ENCODE results near the gene AOC1. TPM values are rescaled to one million over a fixed set of nuclear protein-coding genes. Genes with fewer than 3 reads are reported as not detected.
"Not testable (repeated sequence)": the region's sequence is repeated elsewhere in the genome, so short reads cannot be mapped to it uniquely, and the experiment has no call there.

Gene AOC1
- total RNA-seq, 1 experiment from 2014 or later = 0.21 TPM

GRCh38 chr7:150903606-150904005, 51.3 kb downstream of the AOC1 start:
- in situ Hi-C loops (cut with HindIII; ENCODE audit: low pct_unique_long_range_greater_than_20kb, low sequenced_read_pairs) = no loop called here
- no peak for DNase-seq (ENCODE audit: low read depth, low spot score)

DNA sequence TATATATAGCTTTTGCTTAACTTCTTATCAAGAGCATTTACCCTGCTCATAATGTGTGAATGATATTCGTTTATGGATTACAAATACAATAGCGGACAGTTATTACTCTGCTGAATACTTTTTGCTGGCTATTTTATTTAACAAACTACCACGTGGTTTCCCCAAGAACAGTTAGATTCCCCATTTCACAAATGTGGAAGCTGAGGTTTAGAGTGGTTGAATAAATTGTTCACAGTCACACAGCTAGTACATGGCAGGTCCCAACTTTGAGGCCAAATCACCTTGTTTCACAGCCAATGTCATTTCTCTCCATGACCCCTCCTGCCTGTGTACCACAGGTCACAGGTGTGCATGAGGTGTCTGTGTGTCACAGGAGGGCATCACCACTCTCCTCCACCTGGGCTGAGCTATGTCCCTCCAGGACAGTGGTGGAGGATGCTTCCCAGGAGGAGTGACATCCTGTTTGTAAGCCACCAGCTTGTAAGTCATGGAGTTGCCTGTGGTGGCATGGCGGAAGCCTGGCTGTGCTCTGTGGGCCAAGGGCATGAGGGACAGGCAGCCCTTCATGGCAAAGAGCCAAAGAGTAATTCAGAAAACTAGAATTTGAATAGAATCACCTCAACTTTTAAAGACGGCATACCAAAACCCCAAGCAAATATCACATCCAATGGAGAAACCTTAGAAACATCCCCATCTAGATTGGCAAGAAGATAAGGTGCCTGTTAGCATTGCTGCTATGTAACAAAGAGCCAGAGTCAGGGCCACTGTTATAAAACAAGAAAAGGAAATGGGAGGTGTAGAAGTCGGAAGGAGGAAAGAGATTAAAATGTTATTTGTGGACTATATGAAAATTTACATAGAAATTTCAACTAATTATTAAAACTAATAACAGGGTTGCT, 51.9 kb downstream of the AOC1 start:
- in situ Hi-C loops (cut with HindIII; ENCODE audit: low pct_unique_long_range_greater_than_20kb, low sequenced_read_pairs) = no loop called here
- no peak for DNase-seq (ENCODE audit: low read depth, low spot score)

DNA sequence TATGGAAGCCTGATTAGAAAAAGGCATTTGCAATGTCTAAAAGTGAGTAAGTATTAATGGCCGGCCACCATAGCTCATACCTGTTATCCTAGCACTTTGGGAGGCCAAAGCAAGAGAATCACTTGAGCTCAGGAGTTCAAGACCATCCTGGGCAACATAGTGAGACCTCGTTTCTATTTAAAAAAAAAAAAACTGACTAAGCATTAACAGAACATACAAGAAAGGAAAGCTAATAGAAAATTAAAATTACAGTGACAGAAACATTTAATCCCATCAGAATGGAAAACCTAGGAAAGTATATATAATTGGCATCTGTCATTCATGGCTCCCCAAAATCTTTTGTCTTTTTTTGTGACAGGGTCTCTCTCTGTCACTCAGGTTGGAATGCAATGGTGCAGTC, 55.9 kb downstream of the AOC1 start:
- in situ Hi-C loops (cut with HindIII; ENCODE audit: low pct_unique_long_range_greater_than_20kb, low sequenced_read_pairs) = no loop called here
- no peak for DNase-seq (ENCODE audit: low read depth, low spot score)

- DNase-seq (ENCODE audit: low read depth, low spot score) = no peak
- in situ Hi-C loops (cut with HindIII; ENCODE audit: low pct_unique_long_range_greater_than_20kb, low sequenced_read_pairs) = no loop called here
Measured at GRCh38 chr7:150909200-150909995, 57.1 kb downstream of the AOC1 start.

DNA sequence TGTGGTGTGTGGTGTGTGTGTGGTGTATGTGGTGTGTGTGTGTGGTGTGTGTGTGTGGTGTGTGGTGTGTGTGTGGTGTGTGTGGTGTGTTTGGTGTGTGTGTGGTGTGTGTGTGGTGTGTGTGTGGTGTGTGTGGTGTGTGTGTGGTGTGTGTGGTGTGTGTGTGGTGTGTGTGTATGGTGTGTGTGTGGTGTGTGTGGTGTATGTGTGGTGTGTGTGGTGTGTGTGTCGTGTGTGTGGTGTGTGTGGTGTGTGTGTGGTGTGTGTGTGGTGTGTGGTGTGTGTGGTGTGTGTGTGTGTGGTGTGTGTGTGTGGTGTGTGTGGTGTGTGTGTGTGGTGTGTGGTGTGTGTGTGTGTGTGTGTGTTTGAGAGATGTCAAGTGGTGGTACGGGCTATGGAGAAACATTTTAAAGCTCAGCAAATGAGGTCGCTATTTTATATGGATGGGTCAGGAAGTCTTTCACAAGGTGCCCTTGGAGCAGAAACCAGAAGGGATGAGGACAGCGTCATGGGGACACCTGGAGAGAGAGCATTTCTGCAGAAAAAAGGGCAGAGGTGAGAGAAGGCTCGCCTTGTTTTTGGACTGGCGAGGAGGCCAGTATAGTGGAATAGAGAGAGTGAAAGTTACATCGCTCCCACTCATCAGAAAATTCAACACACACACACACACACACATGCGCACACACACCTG, 58.1 kb downstream of the AOC1 start:
- in situ Hi-C loops (cut with HindIII; ENCODE audit: low pct_unique_long_range_greater_than_20kb, low sequenced_read_pairs); DNase-seq (ENCODE audit: low read depth, low spot score): not testable (repeated sequence)

DNA sequence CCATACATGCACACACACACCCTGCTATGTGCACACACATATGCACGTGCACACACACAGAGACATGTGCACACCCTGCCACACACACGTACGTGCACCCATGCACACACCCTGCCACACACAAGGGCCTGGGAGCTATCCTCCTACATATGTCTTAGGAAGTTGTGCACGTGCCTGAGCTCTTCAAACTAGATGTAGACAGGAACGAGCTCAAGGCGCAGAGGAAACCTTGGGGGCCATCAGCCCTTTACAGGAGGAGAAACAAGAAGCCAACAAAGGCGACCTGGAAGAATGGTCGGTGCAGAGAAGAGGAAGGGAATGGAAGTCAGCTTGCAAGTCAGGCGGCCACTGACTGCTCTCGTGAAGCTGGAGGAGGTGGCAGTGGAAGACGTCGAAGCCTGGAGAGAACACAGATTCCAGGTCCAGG, 58.7 kb downstream of the AOC1 start:
- no peak for DNase-seq (ENCODE audit: low read depth, low spot score)
- in situ Hi-C loops (cut with HindIII; ENCODE audit: low pct_unique_long_range_greater_than_20kb, low sequenced_read_pairs) = no loop called here

Other genes starting within 250 kb of the AOC1 start
- not detected in 2 replicates for gene GIMAP6, start 220.1 kb upstream of the AOC1 start, total RNA-seq (2014; rRNA removed; shearing (Covaris generic))
- 12.6 and 13.5 TPM in 2 replicates for gene GIMAP2, start 166.8 kb upstream of the AOC1 start, total RNA-seq (2014; rRNA removed; shearing (Covaris generic))
- not detected in 2 replicates for gene GIMAP1, start 135.9 kb upstream of the AOC1 start, total RNA-seq (2014; rRNA removed; shearing (Covaris generic))
- 0.26 and 0.35 TPM in 2 replicates for gene GIMAP5, start 115.1 kb upstream of the AOC1 start, total RNA-seq (2014; rRNA removed; shearing (Covaris generic))
- gene TMEM176B, start 52.2 kb upstream of the AOC1 start, total RNA-seq (2014; rRNA removed; shearing (Covaris generic)) = 0.63 and 1.4 TPM in 2 replicates
- not detected in 2 replicates for gene TMEM176A, start 51.7 kb upstream of the AOC1 start, total RNA-seq (2014; rRNA removed; shearing (Covaris generic))
- gene KCNH2, start 125.8 kb downstream of the AOC1 start, total RNA-seq (2014; rRNA removed; shearing (Covaris generic)) = 0.05 and 0.37 TPM in 2 replicates
- 0.03 TPM in 1 of 2 replicates, not detected in the other for gene NOS3, start 138.5 kb downstream of the AOC1 start, total RNA-seq (2014; rRNA removed; shearing (Covaris generic))
- gene ATG9B, start 172.0 kb downstream of the AOC1 start, total RNA-seq (2014; rRNA removed; shearing (Covaris generic)) = 0.13 and 0.27 TPM in 2 replicates
- 47.9 and 55.7 TPM in 2 replicates for gene ABCB8, start 175.9 kb downstream of the AOC1 start, total RNA-seq (2014; rRNA removed; shearing (Covaris generic))
- 0.42 and 0.93 TPM in 2 replicates for gene ASIC3, start 196.0 kb downstream of the AOC1 start, total RNA-seq (2014; rRNA removed; shearing (Covaris generic))
- gene CDK5, start 205.4 kb downstream of the AOC1 start, total RNA-seq (2014; rRNA removed; shearing (Covaris generic)) = 80.8 TPM in 2 replicates
- 286 and 311 TPM in 2 replicates for gene SLC4A2, start 207.1 kb downstream of the AOC1 start, total RNA-seq (2014; rRNA removed; shearing (Covaris generic))
- gene FASTK, start 228.3 kb downstream of the AOC1 start, total RNA-seq (2014; rRNA removed; shearing (Covaris generic)) = 113 and 130 TPM in 2 replicates
- 38.5 and 38.9 TPM in 2 replicates for gene TMUB1, start 231.0 kb downstream of the AOC1 start, total RNA-seq (2014; rRNA removed; shearing (Covaris generic))
- 79.6 and 84.4 TPM in 2 replicates for gene AGAP3, start 234.0 kb downstream of the AOC1 start, total RNA-seq (2014; rRNA removed; shearing (Covaris generic))